SK-N-SH (cell line): ENCODE data around the gene ASIC3. TPM values are rescaled to one million over a fixed set of nuclear protein-coding genes. Genes with fewer than 3 reads are reported as not detected.

Experiments
- CTCF ChIA-PET: fragments of 300-600, 350-600 bp; formaldehyde crosslinking; extraction: SDS; loops from one replicate; lab custom pipeline; 2021; lab: Yijun Ruan, JAX
- POLR2A ChIA-PET: fragments of 350-600 bp; sonication (Branson Sonifier 250); formaldehyde crosslinking; extraction: SDS; loops from one replicate; lab custom pipeline; 2020; ENCODE audit warnings: antibody characterized with exemption, inconsistent platforms; lab: Yijun Ruan, JAX
- DNase-seq: peaks from one replicate; pipeline ENCODE4 v3.0.0; 2012
- H2AFZ ChIP-seq: fragments of 200-600 bp; sonication (generic); 2 replicates; pipeline ENCODE4 v1.8.1; 2016; ENCODE audit warnings: antibody characterized with exemption, mild to moderate bottlenecking, low read depth
- H3F3A ChIP-seq: fragments of 200-600 bp; sonication (generic); replicated peaks from 2 replicates; pipeline ENCODE3; 2016; ENCODE audit warnings: antibody characterized with exemption, mild to moderate bottlenecking; ENCODE audit not compliant: insufficient read depth
- H3K27ac ChIP-seq, 2 experiments: fragments of 200-500 bp in 1 of 2; fragments of 200-600 bp in 1 of 2; sonication (Bioruptor generic) in 1 of 2; sonication (generic), shearing (Covaris generic) in 1 of 2; 2 replicates each; pipeline versions ENCODE4 v1.5.1 to v1.6.1; 2014 to 2016; ENCODE audit warnings: low read depth in 2 of 2, inconsistent platforms in 1 of 2, low read length in 1 of 2, mild to moderate bottlenecking in 1 of 2, mixed read lengths in 1 of 2
- H3K27me3 ChIP-seq: fragments of 200-600 bp; sonication (generic), shearing (Covaris generic); 2 replicates; pipeline ENCODE4 v1.6.1; 2016; ENCODE audit warnings: mixed run types; ENCODE audit not compliant: insufficient read depth
- H3K36me3 ChIP-seq, 2 experiments: fragments of 200-500 bp in 1 of 2; fragments of 200-600 bp in 1 of 2; sonication (Bioruptor generic) in 1 of 2; sonication (generic) in 1 of 2; replicated peaks in 1 of 2; 2 replicates each; pipeline versions ENCODE3 to v1.5.1; 2014 to 2016; ENCODE audit warnings: low read length in 1 of 2, mild to moderate bottlenecking in 1 of 2; ENCODE audit not compliant: insufficient read depth in 2 of 2, control insufficient read depth in 1 of 2
- H3K4me1 ChIP-seq, 2 experiments: fragments of 200-500 bp in 1 of 2; fragments of 200-600 bp in 1 of 2; sonication (Bioruptor generic) in 1 of 2; sonication (generic), shearing (Covaris generic) in 1 of 2; 2 replicates each; pipeline versions ENCODE4 v1.5.1 to v1.6.1; 2014 to 2016; ENCODE audit warnings: low read depth in 1 of 2, low read length in 1 of 2, mixed run types in 1 of 2; ENCODE audit not compliant: insufficient read depth in 2 of 2, control insufficient read depth in 1 of 2
- H3K4me2 ChIP-seq: fragments of 200-600 bp; sonication (generic), shearing (Covaris generic); 2 replicates; pipeline ENCODE4 v1.6.1; 2017; ENCODE audit warnings: mixed run types
- H3K4me3 ChIP-seq, 2 experiments: fragments of 200-500 bp in 1 of 2; fragments of 200-600 bp in 1 of 2; sonication (Bioruptor generic) in 1 of 2; sonication (generic), shearing (Covaris generic) in 1 of 2; 2 replicates each; pipeline versions ENCODE4 v1.5.1 to v1.8.1; 2014 to 2016; ENCODE audit warnings: low read depth in 2 of 2, inconsistent platforms in 1 of 2, low read length in 1 of 2, mild to moderate bottlenecking in 1 of 2, mixed read lengths in 1 of 2, moderate library complexity in 1 of 2
- H3K79me2 ChIP-seq: fragments of 200-600 bp; sonication (generic); 2 replicates; pipeline ENCODE4 v1.8.1; 2017; ENCODE audit warnings: mild to moderate bottlenecking; ENCODE audit not compliant: insufficient read depth
- H3K9ac ChIP-seq: fragments of 200-600 bp; sonication (generic); 2 replicates; pipeline ENCODE4 v1.6.1; 2017; ENCODE audit warnings: mixed run types
- H3K9me2 ChIP-seq: fragments of 200-600 bp; sonication (generic); 2 replicates; pipeline ENCODE4 v1.6.1; 2017; ENCODE audit warnings: mixed run types
- H3K9me3 ChIP-seq: fragments of 200-600 bp; sonication (generic); 2 replicates; pipeline ENCODE4 v1.6.1; 2017; ENCODE audit warnings: mixed run types, mild to moderate bottlenecking, moderate library complexity
- H4K20me1 ChIP-seq: fragments of 200-600 bp; sonication (generic); 2 replicates; pipeline ENCODE4 v1.6.1; 2017; ENCODE audit warnings: mild to moderate bottlenecking, mixed run types; ENCODE audit not compliant: insufficient read depth
- CHD2 ChIP-seq: fragments of 150-350 bp; IDR thresholded peaks from 2 replicates; pipeline ENCODE4 v1.6.1; 2018; ENCODE audit warnings: low read length; ENCODE audit not compliant: partially characterized antibody
- ELF1 ChIP-seq: IDR thresholded peaks from 2 replicates; pipeline ENCODE4 v1.4.0; 2012
- EZH2phosphoT487 ChIP-seq: fragments of 200-600 bp; sonication (generic); IDR thresholded peaks from 2 replicates; pipeline ENCODE4 v1.6.1; 2017; ENCODE audit warnings: low read depth, mixed run types, mild to moderate bottlenecking, antibody characterized with exemption, moderate library complexity, borderline replicate concordance
- FOXM1 ChIP-seq: IDR thresholded peaks from 2 replicates; pipeline ENCODE4 v1.4.0; 2012; ENCODE audit warnings: low read depth, mild to moderate bottlenecking
- GABPA ChIP-seq: IDR thresholded peaks from 2 replicates; pipeline ENCODE4 v1.4.0; 2012; ENCODE audit warnings: low read depth, mild to moderate bottlenecking
- NFIC ChIP-seq: IDR thresholded peaks from 2 replicates; pipeline ENCODE4 v1.4.0; 2012; ENCODE audit warnings: borderline replicate concordance
- NRF1 ChIP-seq: IDR thresholded peaks from 2 replicates; pipeline ENCODE4 v1.6.1; 2012; ENCODE audit warnings: low read depth, mild to moderate bottlenecking, low read length
- RXRA ChIP-seq: IDR thresholded peaks from 2 replicates; pipeline ENCODE4 v1.4.0; 2012; ENCODE audit warnings: low read depth, mild to moderate bottlenecking, borderline replicate concordance
- SIN3A ChIP-seq: IDR thresholded peaks from 2 replicates; pipeline ENCODE4 v1.6.1; 2012; ENCODE audit warnings: low read depth, mild to moderate bottlenecking, low read length, moderate library complexity, borderline replicate concordance
- SMC3 ChIP-seq: IDR thresholded peaks from 2 replicates; pipeline ENCODE4 v1.6.1; 2012; ENCODE audit warnings: low read depth, low read length, improper control_type of control experiment
- TAF1 ChIP-seq: IDR thresholded peaks from 2 replicates; pipeline ENCODE4 v1.6.1; 2012; ENCODE audit warnings: low read depth, mild to moderate bottlenecking, low read length, moderate library complexity, borderline replicate concordance
- TEAD4 ChIP-seq: IDR thresholded peaks from 2 replicates; pipeline ENCODE4 v1.4.0; 2012; ENCODE audit warnings: mild to moderate bottlenecking, borderline replicate concordance; ENCODE audit not compliant: insufficient read depth
- WGBS: methylation state at CpG from one replicate; pipeline ENCODE4 v1.1.6; 2017; ENCODE audit warnings: low lambda C conversion rate; 5-methylcytosine and 5-hydroxymethylcytosine counted together
- polyA plus RNA-seq, 3 experiments: library from polyadenylated mRNA; depleted of rRNA; stranded (reverse); fragments of >200 nt; gene quantifications; 2 replicates each; pipeline ENCODE4 v1.2.3, GENCODE V29; 2012
- TF ChIP-seq, protein P1 (sequence below): IDR thresholded peaks from 2 replicates; pipeline ENCODE4 v1.4.0; 2012; ENCODE audit warnings: low read depth, borderline replicate concordance
- TF ChIP-seq, protein P2 (sequence below): fragments of 150-350 bp; IDR thresholded peaks from 2 replicates; pipeline ENCODE4 v1.6.1; 2016; ENCODE audit warnings: mild to moderate bottlenecking, low read depth, low read length
- TF ChIP-seq, protein P3 (sequence below): fragments of 150-350 bp; IDR thresholded peaks from 2 replicates; pipeline ENCODE4 v1.6.1; 2017; ENCODE audit warnings: antibody characterized with exemption, low read length, low read depth, borderline replicate concordance
- TF ChIP-seq, protein P4 (sequence below): IDR thresholded peaks from 2 replicates; pipeline ENCODE4; 2012
- TF ChIP-seq, protein P5 (sequence below): IDR thresholded peaks from 2 replicates; pipeline ENCODE4 v1.4.0; 2012; ENCODE audit warnings: low read depth
- TF ChIP-seq, protein P6 (sequence below): IDR thresholded peaks from 2 replicates; pipeline ENCODE4 v1.6.1; 2012; ENCODE audit warnings: mild to moderate bottlenecking, low read depth, low read length, moderate library complexity
- TF ChIP-seq, protein P7 (sequence below): IDR thresholded peaks from 2 replicates; pipeline ENCODE4 v1.4.0; 2012; ENCODE audit warnings: low read depth, borderline replicate concordance

The ASIC3 gene
- polyA plus RNA-seq, 1 of the 3 experiments (the other 2 are of a cell fraction) = 4.5 TPM

DNA sequence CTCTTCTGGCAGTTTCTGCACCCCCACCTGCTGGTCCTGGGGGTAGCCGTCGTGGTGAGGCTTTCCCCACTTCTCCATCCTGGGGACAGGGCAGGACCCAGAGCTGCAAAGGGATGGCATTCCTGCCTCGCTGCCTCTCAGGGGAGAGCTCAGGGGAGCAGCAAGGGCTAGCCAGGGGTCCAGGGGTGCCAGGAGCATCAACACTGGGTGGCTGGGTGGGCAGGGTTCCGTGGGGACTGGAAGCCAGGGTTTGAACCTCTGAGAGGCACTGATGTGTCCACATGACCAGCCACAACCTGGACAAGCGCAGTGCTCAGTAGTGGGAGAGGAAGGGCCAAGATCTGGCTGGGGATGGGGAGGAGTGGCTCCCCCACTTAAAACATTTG, 14.5 kb upstream of the ASIC3 start:
- no peak overlapping the region for H3K27ac ChIP-seq
- no peaks in the 10 kb centered on the region for H3K27me3 ChIP-seq
- H4K20me1 ChIP-seq = no peaks in the 10 kb centered on the region
- H3K4me1 ChIP-seq = peaks cover 7 to 22% of the 10 kb centered on the region in 2 experiments
- 95% methylated on average over 4 of the region's 5 CpGs for WGBS
- no peak overlapping the region for H2AFZ ChIP-seq
- H3F3A ChIP-seq = peaks cover 16% of the 10 kb centered on the region
- no peak overlapping the region for H3K4me2 ChIP-seq
- H3K9me2 ChIP-seq = no peaks in the 10 kb centered on the region
- ChIA-PET CTCF (interaction anchor here (1.2 to 9.5 kb wide), 5 partner anchors 15 to 133 kb away, joined by 4 to 59 read pairs (median 6); no protein-coding TSS in a partner anchor), POLR2A (interaction anchor here (1.3 kb wide), 1 partner anchor 11 kb away, joined by 3 read pairs; no protein-coding TSS in a partner anchor)
- no peak overlapping the region for H3K9ac ChIP-seq
- H3K79me2 ChIP-seq = peaks cover 42% of the 10 kb centered on the region
- no peaks in the 10 kb centered on the region for H3K9me3 ChIP-seq
- no peak overlapping the region for H3K4me3 ChIP-seq
- no peak for DNase-seq
- TF ChIP-seq, protein P1, sequence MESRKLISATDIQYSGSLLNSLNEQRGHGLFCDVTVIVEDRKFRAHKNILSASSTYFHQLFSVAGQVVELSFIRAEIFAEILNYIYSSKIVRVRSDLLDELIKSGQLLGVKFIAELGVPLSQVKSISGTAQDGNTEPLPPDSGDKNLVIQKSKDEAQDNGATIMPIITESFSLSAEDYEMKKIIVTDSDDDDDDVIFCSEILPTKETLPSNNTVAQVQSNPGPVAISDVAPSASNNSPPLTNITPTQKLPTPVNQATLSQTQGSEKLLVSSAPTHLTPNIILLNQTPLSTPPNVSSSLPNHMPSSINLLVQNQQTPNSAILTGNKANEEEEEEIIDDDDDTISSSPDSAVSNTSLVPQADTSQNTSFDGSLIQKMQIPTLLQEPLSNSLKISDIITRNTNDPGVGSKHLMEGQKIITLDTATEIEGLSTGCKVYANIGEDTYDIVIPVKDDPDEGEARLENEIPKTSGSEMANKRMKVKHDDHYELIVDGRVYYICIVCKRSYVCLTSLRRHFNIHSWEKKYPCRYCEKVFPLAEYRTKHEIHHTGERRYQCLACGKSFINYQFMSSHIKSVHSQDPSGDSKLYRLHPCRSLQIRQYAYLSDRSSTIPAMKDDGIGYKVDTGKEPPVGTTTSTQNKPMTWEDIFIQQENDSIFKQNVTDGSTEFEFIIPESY = no peak
- TF ChIP-seq CHD2 (no peak), SIN3A (no peak), TEAD4 (no peak), NFIC (no peak), ELF1 (no peak), TAF1 (no peak), RXRA (no peak), SMC3 (no peak), EZH2phosphoT487 (no peak), FOXM1 (no peak), NRF1 (no peak), GABPA (no peak)
- TF ChIP-seq, protein P2, sequence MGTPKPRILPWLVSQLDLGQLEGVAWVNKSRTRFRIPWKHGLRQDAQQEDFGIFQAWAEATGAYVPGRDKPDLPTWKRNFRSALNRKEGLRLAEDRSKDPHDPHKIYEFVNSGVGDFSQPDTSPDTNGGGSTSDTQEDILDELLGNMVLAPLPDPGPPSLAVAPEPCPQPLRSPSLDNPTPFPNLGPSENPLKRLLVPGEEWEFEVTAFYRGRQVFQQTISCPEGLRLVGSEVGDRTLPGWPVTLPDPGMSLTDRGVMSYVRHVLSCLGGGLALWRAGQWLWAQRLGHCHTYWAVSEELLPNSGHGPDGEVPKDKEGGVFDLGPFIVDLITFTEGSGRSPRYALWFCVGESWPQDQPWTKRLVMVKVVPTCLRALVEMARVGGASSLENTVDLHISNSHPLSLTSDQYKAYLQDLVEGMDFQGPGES = no peak
- TF ChIP-seq, protein P3, sequence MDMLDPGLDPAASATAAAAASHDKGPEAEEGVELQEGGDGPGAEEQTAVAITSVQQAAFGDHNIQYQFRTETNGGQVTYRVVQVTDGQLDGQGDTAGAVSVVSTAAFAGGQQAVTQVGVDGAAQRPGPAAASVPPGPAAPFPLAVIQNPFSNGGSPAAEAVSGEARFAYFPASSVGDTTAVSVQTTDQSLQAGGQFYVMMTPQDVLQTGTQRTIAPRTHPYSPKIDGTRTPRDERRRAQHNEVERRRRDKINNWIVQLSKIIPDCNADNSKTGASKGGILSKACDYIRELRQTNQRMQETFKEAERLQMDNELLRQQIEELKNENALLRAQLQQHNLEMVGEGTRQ = no peak
- TF ChIP-seq, protein P4, sequence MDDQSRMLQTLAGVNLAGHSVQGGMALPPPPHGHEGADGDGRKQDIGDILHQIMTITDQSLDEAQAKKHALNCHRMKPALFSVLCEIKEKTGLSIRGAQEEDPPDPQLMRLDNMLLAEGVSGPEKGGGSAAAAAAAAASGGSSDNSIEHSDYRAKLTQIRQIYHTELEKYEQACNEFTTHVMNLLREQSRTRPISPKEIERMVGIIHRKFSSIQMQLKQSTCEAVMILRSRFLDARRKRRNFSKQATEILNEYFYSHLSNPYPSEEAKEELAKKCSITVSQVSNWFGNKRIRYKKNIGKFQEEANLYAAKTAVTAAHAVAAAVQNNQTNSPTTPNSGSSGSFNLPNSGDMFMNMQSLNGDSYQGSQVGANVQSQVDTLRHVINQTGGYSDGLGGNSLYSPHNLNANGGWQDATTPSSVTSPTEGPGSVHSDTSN = no peak
- TF ChIP-seq, protein P5, sequence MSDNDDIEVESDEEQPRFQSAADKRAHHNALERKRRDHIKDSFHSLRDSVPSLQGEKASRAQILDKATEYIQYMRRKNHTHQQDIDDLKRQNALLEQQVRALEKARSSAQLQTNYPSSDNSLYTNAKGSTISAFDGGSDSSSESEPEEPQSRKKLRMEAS = no peak
- TF ChIP-seq, protein P6, sequence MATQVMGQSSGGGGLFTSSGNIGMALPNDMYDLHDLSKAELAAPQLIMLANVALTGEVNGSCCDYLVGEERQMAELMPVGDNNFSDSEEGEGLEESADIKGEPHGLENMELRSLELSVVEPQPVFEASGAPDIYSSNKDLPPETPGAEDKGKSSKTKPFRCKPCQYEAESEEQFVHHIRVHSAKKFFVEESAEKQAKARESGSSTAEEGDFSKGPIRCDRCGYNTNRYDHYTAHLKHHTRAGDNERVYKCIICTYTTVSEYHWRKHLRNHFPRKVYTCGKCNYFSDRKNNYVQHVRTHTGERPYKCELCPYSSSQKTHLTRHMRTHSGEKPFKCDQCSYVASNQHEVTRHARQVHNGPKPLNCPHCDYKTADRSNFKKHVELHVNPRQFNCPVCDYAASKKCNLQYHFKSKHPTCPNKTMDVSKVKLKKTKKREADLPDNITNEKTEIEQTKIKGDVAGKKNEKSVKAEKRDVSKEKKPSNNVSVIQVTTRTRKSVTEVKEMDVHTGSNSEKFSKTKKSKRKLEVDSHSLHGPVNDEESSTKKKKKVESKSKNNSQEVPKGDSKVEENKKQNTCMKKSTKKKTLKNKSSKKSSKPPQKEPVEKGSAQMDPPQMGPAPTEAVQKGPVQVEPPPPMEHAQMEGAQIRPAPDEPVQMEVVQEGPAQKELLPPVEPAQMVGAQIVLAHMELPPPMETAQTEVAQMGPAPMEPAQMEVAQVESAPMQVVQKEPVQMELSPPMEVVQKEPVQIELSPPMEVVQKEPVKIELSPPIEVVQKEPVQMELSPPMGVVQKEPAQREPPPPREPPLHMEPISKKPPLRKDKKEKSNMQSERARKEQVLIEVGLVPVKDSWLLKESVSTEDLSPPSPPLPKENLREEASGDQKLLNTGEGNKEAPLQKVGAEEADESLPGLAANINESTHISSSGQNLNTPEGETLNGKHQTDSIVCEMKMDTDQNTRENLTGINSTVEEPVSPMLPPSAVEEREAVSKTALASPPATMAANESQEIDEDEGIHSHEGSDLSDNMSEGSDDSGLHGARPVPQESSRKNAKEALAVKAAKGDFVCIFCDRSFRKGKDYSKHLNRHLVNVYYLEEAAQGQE = no peak
- TF ChIP-seq, protein P7, sequence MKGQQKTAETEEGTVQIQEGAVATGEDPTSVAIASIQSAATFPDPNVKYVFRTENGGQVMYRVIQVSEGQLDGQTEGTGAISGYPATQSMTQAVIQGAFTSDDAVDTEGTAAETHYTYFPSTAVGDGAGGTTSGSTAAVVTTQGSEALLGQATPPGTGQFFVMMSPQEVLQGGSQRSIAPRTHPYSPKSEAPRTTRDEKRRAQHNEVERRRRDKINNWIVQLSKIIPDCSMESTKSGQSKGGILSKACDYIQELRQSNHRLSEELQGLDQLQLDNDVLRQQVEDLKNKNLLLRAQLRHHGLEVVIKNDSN = no peak
- H3K36me3 ChIP-seq = peaks cover 12 to 52% of the 10 kb centered on the region in 2 experiments
